OCI-M1 (cell line): ENCODE measurements around the gene NOL9.

Experiments
- DNase-seq: peaks from one replicate; lab custom pipeline; 2025; lab: John Stamatoyannopoulos, UW

NOL9 gene

DNA sequence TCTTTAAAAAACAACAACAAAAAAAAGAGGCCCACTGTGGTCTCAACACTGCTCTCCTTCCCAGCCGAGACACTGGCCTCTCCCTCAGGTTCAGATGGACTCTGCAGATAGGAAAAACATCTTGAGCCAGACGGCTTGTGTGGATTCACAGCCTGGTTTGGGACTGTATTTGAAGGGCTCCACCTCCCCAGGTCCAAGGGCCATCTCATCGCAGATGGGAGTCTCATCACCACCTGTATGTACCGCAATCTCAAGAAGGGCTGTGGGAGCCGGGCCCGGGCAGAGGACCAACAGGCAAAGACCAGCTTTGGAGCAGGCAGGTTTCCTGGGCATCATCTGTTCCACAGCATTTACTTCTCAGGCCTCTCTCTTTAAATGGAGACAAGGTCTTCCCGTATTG lies 35.7 kb upstream of the NOL9 start:
- no peak for DNase-seq

DNA sequence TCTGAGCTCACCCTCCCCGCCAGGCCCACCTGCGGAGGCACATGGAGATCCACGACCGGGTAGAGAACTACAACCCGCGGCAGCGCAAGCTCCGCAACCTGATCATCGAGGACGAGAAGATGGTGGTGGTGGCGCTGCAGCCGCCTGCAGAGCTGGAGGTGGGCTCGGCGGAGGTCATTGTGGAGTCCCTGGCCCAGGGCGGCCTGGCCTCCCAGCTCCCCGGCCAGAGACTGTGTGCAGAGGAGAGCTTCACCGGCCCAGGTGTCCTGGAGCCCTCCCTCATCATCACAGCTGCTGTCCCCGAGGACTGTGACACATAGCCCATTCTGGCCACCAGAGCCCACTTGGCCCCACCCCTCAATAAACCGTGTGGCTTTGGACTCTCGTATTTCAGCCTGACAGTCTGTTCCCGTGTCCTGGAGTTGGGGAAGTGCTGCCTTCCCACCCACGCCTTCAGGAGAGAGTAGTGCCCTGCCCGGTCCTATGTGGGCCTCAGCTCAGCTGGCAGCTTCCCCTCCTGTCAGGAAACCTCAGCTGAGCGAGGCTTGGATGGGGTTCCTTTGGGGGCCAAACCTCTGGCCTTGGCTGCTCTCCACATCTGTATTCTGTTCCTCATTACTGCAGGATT lies 34.7 kb upstream of the NOL9 start:
- DNase-seq = no peak

DNA sequence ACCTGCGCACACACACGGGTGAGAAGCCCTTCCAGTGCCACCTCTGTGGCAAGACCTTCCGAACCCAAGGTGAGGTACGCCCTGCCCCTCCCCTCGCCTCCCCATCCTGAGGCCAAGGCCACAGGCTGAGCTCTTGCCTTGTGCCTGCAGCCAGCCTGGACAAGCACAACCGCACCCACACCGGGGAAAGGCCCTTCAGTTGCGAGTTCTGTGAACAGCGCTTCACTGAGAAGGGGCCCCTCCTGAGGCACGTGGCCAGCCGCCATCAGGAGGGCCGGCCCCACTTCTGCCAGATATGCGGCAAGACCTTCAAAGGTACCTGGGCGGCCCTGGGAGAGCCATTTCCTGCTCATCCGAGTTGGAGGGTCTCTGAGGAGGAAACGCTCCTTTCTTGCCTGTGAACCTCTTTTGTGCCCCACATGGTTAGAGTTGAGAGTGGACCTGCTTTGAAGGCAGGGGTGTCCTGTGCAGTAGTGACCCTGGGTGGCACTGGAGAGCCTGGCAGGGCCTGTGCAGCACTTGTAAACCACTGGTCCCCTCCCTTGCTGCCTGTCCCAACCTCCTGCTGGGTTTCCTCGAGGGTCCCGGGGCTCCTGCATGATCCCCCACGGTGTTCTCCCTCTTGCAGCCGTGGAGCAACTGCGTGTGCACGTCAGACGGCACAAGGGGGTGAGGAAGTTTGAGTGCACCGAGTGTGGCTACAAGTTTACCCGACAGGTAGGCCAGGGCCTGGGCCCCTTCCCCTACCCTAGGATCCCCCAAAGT lies 34.0 kb upstream of the NOL9 start:
- no peak for DNase-seq

- DNase-seq = no peak
Observed at GRCh38 chr1:6587261-6588005, 33.1 kb upstream of the NOL9 start.

DNA sequence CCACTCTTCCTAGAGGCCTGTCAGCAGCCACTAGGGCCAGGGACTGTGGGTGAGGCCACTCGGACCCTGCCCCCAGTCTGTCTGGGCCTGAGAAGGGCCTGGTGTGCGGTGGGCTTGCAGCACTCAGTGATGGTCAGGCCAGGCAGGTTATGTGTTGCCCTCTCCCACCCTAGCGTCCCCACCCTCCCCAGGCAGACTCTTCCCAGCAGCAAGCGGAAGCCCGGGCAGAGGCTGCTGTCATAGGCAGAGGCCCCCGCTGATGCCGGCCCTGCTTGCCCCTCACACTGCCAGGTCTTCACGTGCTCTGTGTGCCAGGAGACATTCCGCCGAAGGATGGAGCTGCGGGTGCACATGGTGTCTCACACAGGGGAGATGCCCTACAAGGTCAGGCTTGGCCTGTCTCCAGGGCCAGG lies 32.1 kb upstream of the NOL9 start:
- DNase-seq = no peak

DNA sequence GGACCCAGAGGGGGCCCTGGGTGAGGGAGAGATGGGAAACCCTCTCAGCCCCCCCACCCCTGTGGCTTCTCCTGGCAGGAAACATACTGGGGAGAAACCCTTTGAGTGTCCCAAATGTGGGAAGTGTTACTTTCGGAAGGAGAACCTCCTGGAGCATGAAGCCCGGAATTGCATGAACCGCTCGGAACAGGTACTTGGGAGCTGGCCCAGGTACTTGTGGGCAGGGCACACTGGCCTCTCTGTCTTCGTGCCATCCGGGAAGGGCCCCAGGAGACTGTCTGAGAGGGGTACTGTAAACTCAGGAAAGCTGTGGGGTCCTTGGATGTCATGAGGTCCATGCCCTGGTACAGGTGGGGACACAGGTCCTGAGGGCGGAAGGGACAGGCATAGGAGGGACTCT lies 31.5 kb upstream of the NOL9 start:
- no peak for DNase-seq

GRCh38 chr1:6585081-6585722 lies 30.9 kb upstream of the NOL9 start:
- no peak for DNase-seq

- DNase-seq = no peak
Observed at GRCh38 chr1:6584126-6585080, 30.1 kb upstream of the NOL9 start.

- no peak for DNase-seq
Observed at GRCh38 chr1:6582370-6582769, 28.1 kb upstream of the NOL9 start.

GRCh38 chr1:6581561-6582305 lies 27.4 kb upstream of the NOL9 start:
- peak; percentile 88 for DNase-seq

GRCh38 chr1:6580593-6581409 lies 26.5 kb upstream of the NOL9 start:
- peak; percentile 80 for DNase-seq

- DNase-seq = peak; percentile 76
Observed at GRCh38 chr1:6580119-6580592, 25.8 kb upstream of the NOL9 start.

- DNase-seq = peak; percentile 99
Observed at GRCh38 chr1:6579374-6580118, 25.2 kb upstream of the NOL9 start, which contains the start of gene ZBTB48. ZBTB48 (plus strand) TSS chr1:6579994; CDS start chr1:6580610, 616 bp downstream.

DNA sequence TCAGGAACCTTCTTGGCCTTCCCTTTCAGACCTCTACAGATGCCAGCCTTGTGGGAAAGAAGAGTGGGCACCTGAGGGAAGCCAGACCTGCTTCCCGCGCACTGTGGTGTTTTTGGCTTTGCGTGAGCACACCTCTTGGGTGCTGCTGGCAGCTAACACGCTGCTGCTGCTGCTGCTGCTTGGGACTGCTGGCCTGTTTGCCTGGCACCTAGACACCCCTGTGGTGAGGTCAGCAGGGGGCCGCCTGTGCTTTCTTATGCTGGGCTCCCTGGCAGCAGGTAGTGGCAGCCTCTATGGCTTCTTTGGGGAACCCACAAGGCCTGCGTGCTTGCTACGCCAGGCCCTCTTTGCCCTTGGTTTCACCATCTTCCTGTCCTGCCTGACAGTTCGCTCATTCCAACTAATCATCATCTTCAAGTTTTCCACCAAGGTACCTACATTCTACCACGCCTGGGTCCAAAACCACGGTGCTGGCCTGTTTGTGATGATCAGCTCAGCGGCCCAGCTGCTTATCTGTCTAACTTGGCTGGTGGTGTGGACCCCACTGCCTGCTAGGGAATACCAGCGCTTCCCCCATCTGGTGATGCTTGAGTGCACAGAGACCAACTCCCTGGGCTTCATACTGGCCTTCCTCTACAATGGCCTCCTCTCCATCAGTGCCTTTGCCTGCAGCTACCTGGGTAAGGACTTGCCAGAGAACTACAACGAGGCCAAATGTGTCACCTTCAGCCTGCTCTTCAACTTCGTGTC lies 24.5 kb upstream of the NOL9 start:
- no peak for DNase-seq

DNA sequence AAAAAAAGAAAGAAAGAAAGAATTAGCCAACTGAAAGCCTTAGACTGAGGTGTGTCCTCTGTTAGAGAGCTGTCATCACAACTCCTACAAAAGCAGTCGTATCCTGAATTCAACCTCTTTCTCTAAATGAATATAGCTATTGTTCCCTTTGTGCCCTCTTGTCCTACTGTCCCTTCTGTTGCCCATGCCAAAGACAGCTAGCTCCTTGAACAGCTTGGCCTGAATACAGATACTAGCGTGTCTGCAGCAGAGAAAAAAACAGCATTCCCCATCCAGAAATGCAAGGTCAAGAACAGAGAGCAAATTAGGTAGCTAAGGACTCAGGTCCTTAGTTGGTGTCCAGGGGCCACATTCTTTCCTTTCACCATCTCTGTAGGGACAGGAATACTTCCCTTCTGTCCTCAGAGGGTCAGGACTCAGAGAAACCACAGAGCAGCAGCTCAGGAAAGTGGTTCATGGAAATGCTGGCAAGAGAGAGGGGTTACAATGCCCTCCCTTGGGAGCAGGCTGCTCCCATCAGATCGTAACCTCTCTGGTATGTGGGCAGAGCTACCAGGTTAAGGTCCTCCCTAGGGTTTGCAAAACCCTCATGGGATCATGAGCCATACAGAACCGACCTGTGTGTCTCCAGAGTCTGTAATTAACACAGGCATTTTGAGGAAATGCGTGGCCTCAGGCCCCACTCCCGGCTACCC lies 23.7 kb upstream of the NOL9 start:
- no peak for DNase-seq

DNA sequence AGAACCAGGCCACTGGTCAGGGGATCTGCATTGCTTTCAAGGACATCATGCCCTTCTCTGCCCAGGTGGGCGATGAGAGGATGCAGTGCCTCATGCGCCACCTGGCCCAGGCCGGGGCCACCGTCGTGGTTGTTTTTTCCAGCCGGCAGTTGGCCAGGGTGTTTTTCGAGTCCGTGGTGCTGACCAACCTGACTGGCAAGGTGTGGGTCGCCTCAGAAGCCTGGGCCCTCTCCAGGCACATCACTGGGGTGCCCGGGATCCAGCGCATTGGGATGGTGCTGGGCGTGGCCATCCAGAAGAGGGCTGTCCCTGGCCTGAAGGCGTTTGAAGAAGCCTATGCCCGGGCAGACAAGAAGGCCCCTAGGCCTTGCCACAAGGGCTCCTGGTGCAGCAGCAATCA lies 20.5 kb upstream of the NOL9 start:
- no peak for DNase-seq

DNA sequence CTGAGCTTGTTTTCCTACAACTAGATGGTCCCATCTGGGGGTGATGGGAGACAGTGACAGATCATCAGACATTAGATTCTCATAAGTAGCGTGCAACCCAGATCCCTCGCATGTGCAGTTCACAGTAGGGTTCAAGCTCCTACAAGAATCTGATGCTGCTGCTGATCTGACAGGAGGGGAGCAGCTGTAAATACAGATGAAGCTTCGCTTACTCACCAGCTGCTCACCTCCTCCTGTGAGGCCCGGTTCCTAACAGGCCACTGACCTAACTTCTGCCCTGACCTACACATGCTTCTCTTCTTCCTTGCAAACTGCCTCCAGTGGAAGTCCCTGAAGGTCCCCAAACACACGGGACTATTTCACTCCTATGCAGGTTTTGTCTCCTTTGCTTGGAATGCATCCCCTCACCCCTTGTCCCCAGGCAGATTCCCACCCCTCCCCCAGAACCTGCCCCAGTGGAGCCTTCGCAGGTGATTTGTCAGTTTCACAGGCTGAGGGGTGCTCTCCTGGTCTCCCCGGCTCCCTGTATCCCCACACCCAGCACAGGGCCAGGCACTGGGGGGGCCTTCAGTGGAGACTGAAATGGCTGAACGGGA lies 19.8 kb upstream of the NOL9 start:
- DNase-seq = no peak
